Transverse colon (tissue), 4 donors: Measurements from ENCODE around the gene LMF2.

Experiments
- CTCF ChIP-seq, 5 experiments: fragments of 200-600 bp in 3 of 5; fragments of 450-650 bp in 2 of 5; sonication (generic) in 3 of 5; IDR thresholded peaks; 1 replicate in 2 of 5; 2 replicates in 3 of 5; pipeline ENCODE4 v1.5.1; 2016 to 2017; ENCODE audit warnings: antibody characterized with exemption in 5 of 5, inconsistent platforms in 3 of 5, mild to moderate bottlenecking in 2 of 5, moderate library complexity in 1 of 5
- EP300 ChIP-seq: sonication (generic); formaldehyde crosslinking; IDR thresholded peaks from one replicate; pipeline ENCODE4 v1.6.1; 2017; ENCODE audit warnings: antibody characterized with exemption, low read depth
- POLR2A ChIP-seq: fragments of 450-650 bp; IDR thresholded peaks from one replicate; pipeline ENCODE4 v1.6.1; 2016; ENCODE audit warnings: antibody characterized with exemption, mild to moderate bottlenecking, moderate library complexity
- POLR2AphosphoS5 ChIP-seq, 3 donors: sonication (generic); formaldehyde crosslinking; IDR thresholded peaks; one replicate each; pipeline ENCODE4 v1.6.1; 2016; ENCODE audit warnings: antibody characterized with exemption in 3 of 3

GRCh38 chr22:50551160-50551752, 43.8 kb upstream of the LMF2 start:
- TF ChIP-seq CTCF (IDR thresholded peaks at IDR 0.05), result no peak
- no peak for TF ChIP-seq POLR2A
- no peak for TF ChIP-seq POLR2AphosphoS5 (IDR thresholded peaks at IDR 0.05)
- TF ChIP-seq EP300, result no peak
